Activated T-helper 1 cell treated with anti-CD3 and anti-CD28 coated beads, Interleukin-12 subunit alpha, Interleukin-12 subunit beta, Interleukin-2, Interleukin-4 antibody, amounts not matched to agents 30 ng/mL and 10 ng/mL and 1 ng/mL, durations not matched to agents 14 hours and 24 hours and 36 hours (primary cell): ENCODE data around the gene MX2. TPM values are rescaled to one million over a fixed set of nuclear protein-coding genes. Genes with fewer than 3 reads are reported as not detected.

Source experiments
- DNase-seq: peaks from one replicate; pipeline ENCODE4 v3.0.0; 2021; ENCODE audit warnings: low spot score
- H3K27ac Mint-ChIP-seq: one replicate; pipeline ENCODE4 v1.8.0; 2021; ENCODE audit warnings: mild to moderate bottlenecking, mixed read lengths
- H3K27me3 Mint-ChIP-seq: one replicate; pipeline ENCODE4 v1.8.0; 2022; ENCODE audit warnings: mild to moderate bottlenecking, moderate library complexity, mixed read lengths; ENCODE audit not compliant: insufficient read depth
- H3K36me3 Mint-ChIP-seq: one replicate; pipeline ENCODE4 v1.8.0; 2021; ENCODE audit warnings: low read depth, mixed read lengths
- H3K4me1 Mint-ChIP-seq: one replicate; pipeline ENCODE4 v1.8.0; 2021; ENCODE audit warnings: low read depth, mixed read lengths
- H3K4me3 Mint-ChIP-seq: one replicate; pipeline ENCODE4 v1.8.0; 2021; ENCODE audit warnings: mild to moderate bottlenecking, moderate library complexity, mixed read lengths
- H3K9me3 Mint-ChIP-seq: one replicate; pipeline ENCODE4 v1.8.0; 2021; ENCODE audit warnings: mixed read lengths
- intact Hi-C: fragments of 100-400 bp; cut with micrococcal nuclease; formaldehyde crosslinking; loops from one replicate; pipeline ENCODE4 v1.15.1; 2024
- total RNA-seq: library from RNA; stranded (reverse); gene quantifications from 2 replicates; pipeline ENCODE4 v1.2.3, GENCODE V29; 2022

MX2 gene
- total RNA-seq, 1 donor from 2014 or later = 8.2 TPM

- H3K4me3 Mint-ChIP-seq = no peak overlapping the region
- peaks cover 77% of the 10 kb centered on the region for H3K36me3 Mint-ChIP-seq
- no peaks in the 10 kb centered on the region for H3K9me3 Mint-ChIP-seq
- no peak for DNase-seq
- peaks cover 6% of the 10 kb centered on the region for H3K4me1 Mint-ChIP-seq
- H3K27ac Mint-ChIP-seq = peak overlapping the region; percentile 18
- intact Hi-C loops = no loop called here
- H3K27me3 Mint-ChIP-seq = no peaks in the 10 kb centered on the region
Observed at GRCh38 chr21:41447356-41447755, 85.5 kb downstream of the MX2 start.

GRCh38 chr21:41449613-41450012, 87.8 kb downstream of the MX2 start:
- no peak overlapping the region for H3K27ac Mint-ChIP-seq
- no peaks in the 10 kb centered on the region for H3K27me3 Mint-ChIP-seq
- DNase-seq = no peak
- no peaks in the 10 kb centered on the region for H3K9me3 Mint-ChIP-seq
- peaks cover 8% of the 10 kb centered on the region for H3K4me1 Mint-ChIP-seq
- H3K36me3 Mint-ChIP-seq = peaks cover 74% of the 10 kb centered on the region
- H3K4me3 Mint-ChIP-seq = no peak overlapping the region
- intact Hi-C loops = no loop called here

GRCh38 chr21:41451753-41452676, 90.2 kb downstream of the MX2 start:
- Mint-ChIP-seq H3K4me1 (peaks cover 10% of the 10 kb centered on the region), H3K27ac (peak overlapping the region; percentile 23), H3K9me3 (no peaks in the 10 kb centered on the region), H3K36me3 (peaks cover 71% of the 10 kb centered on the region), H3K27me3 (no peaks in the 10 kb centered on the region), H3K4me3 (no peak overlapping the region)
- intact Hi-C loops = no loop called here
- no peak for DNase-seq

- Mint-ChIP-seq H3K9me3 (no peaks in the 10 kb centered on the region), H3K27me3 (no peaks in the 10 kb centered on the region), H3K4me3 (no peak overlapping the region), H3K4me1 (peaks cover 12% of the 10 kb centered on the region), H3K27ac (peak overlapping the region; percentile 3), H3K36me3 (peaks cover 70% of the 10 kb centered on the region)
- intact Hi-C loops = no loop called here
- no peak for DNase-seq
Observed at GRCh38 chr21:41453198-41453597, 91.4 kb downstream of the MX2 start.

- Mint-ChIP-seq H3K9me3 (no peaks in the 10 kb centered on the region), H3K4me1 (peaks cover 12% of the 10 kb centered on the region), H3K4me3 (no peak overlapping the region), H3K36me3 (peaks cover 73% of the 10 kb centered on the region), H3K27me3 (no peaks in the 10 kb centered on the region), H3K27ac (no peak overlapping the region)
- no peak for DNase-seq
- intact Hi-C loops = no loop called here
Observed at GRCh38 chr21:41453761-41454160, 91.9 kb downstream of the MX2 start.

DNA sequence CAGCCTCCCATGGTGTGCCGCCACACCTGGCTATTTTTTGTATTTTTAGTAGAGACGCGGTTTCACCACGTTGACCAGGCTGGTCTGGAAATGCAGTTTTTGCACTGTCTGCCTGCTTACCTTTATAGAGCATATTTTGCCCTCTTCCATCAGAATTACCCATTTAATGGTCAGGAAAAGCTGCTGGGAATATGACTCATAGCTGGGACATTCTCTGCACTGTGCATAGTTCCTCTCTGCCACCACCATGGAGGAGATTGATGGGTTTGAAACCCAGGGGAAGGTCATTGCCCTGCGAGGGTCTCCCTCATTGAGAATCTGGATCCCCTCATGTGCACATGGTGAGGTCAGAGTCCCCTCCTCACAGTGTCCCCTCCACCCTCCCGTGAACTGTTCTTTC, 96.3 kb downstream of the MX2 start:
- peaks cover 11% of the 10 kb centered on the region for H3K4me1 Mint-ChIP-seq
- H3K36me3 Mint-ChIP-seq = peaks cover 55% of the 10 kb centered on the region
- no peak overlapping the region for H3K4me3 Mint-ChIP-seq
- intact Hi-C loops = no loop called here
- no peaks in the 10 kb centered on the region for H3K27me3 Mint-ChIP-seq
- no peak overlapping the region for H3K27ac Mint-ChIP-seq
- DNase-seq = no peak
- H3K9me3 Mint-ChIP-seq = peaks cover 8% of the 10 kb centered on the region

GRCh38 chr21:41458559-41458958, 96.7 kb downstream of the MX2 start:
- DNase-seq = no peak
- Mint-ChIP-seq H3K4me3 (no peak overlapping the region), H3K4me1 (peaks cover 11% of the 10 kb centered on the region), H3K9me3 (peaks cover 9% of the 10 kb centered on the region), H3K27me3 (no peaks in the 10 kb centered on the region), H3K36me3 (peaks cover 52% of the 10 kb centered on the region), H3K27ac (no peak overlapping the region)
- intact Hi-C loops = no loop called here

Other genes with a start within 250 kb of the MX2 start
- 0.81 and 1.8 TPM in 2 replicates for gene BACE2, start 193.9 kb upstream of the MX2 start, total RNA-seq
- not detected in 2 replicates for gene FAM3B, start 45.2 kb upstream of the MX2 start, total RNA-seq
- 89.4 and 92.8 TPM in 2 replicates for gene MX1, start 64.2 kb downstream of the MX2 start, total RNA-seq
- gene TMPRSS2, start 146.1 kb downstream of the MX2 start, total RNA-seq = not detected in 2 replicates